Breast epithelium (tissue), 4 donors: ENCODE data around the gene SNCA. TPM values are rescaled to one million over a fixed set of nuclear protein-coding genes. Genes with fewer than 3 reads are reported as not detected.

Experiments
- DNase-seq, 2 donors: peaks; one replicate each; pipeline ENCODE4 v3.0.0-alpha.2; 2019; ENCODE audit warnings: low spot score in 2 of 2
- H3K27ac ChIP-seq, 2 donors: fragments of 200-600 bp; sonication (generic) in 1 of 2; one replicate each; pipeline ENCODE4 v1.5.1; 2016 to 2019; ENCODE audit warnings: mild to moderate bottlenecking in 1 of 2
- H3K27me3 ChIP-seq, 2 donors: fragments of 200-600 bp; sonication (generic) in 1 of 2; one replicate each; pipeline versions ENCODE4 v1.5.1 to v1.6.0; 2017 to 2019; ENCODE audit warnings: control low read depth in 1 of 2, mild to moderate bottlenecking in 1 of 2
- H3K36me3 ChIP-seq: fragments of 200-600 bp; one replicate; pipeline ENCODE4 v1.5.1; 2019
- H3K4me1 ChIP-seq, 2 donors: fragments of 200-600 bp; sonication (generic); one replicate each; pipeline ENCODE4 v1.5.1; 2016 to 2019; ENCODE audit warnings: control low read depth in 1 of 2
- H3K4me3 ChIP-seq, 3 donors: fragments of 200-600 bp; sonication (generic); 1 replicate in 2 of 3; 2 replicates in 1 of 3; pipeline ENCODE4 v1.5.1; 2016 to 2019; ENCODE audit warnings: mild to moderate bottlenecking in 3 of 3, moderate library complexity in 2 of 3
- H3K9me3 ChIP-seq, 2 donors: fragments of 200-600 bp; sonication (generic) in 1 of 2; one replicate each; pipeline ENCODE4 v1.5.1; 2016 to 2019; ENCODE audit warnings: control low read depth in 1 of 2
- POLR2A ChIP-seq: fragments of 450-650 bp; IDR thresholded peaks from one replicate; pipeline ENCODE4 v1.6.1; 2016; ENCODE audit warnings: antibody characterized with exemption, mild to moderate bottlenecking, moderate library complexity
- POLR2AphosphoS5 ChIP-seq, 3 donors: sonication (generic); formaldehyde crosslinking; IDR thresholded peaks; one replicate each; pipeline ENCODE4 v1.6.1; 2017; ENCODE audit warnings: antibody characterized with exemption in 3 of 3
- intact Hi-C: fragments of 100-400 bp; cut with DNase I; formaldehyde crosslinking; loops from one replicate; pipeline ENCODE4 v1.15.1; 2023; ENCODE audit warnings: low total_unique reads
- total RNA-seq, 3 donors: library from RNA; depleted of rRNA; stranded (reverse); fragments of >200 nt; gene quantifications; one replicate each; pipeline ENCODE4 v1.1.0, GENCODE V29; 2016
- TF ChIP-seq, protein P1 (sequence below), 3 donors: fragments of 450-650 bp; IDR thresholded peaks; one replicate each; pipeline ENCODE4 v1.5.1; 2016 to 2017; ENCODE audit warnings: antibody characterized with exemption in 3 of 3, mild to moderate bottlenecking in 3 of 3, moderate library complexity in 3 of 3

Gene SNCA
- total RNA-seq, 3 donors from 2014 or later, result 12.7 to 15.7 (median 15.4) TPM

DNA sequence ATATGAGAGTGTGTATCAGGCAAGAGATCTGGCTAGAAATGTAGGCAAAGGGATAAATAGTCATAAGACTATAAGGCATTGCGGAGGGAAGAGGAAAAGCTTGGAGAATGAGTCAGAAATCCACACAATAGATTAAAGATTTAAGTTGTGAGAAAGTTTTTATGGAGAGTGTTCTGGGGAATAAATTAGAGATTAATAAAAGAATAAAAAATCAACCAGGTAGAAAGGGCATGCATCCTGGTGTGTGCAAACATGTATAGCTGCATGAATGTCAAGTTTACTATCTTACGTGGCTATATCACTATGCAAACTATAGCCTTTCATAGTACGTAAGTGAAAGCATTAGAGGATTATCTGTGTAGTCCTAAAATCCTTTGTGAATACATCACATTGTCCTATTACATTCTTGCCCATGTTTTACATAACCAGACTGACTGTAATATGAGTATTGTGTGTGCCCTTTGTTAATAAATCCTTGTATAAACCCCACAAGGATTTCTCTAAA lies 36.9 kb downstream of the SNCA start:
- intact Hi-C loops, result no loop called here
- Histone ChIP-seq H3K9me3 (no peaks in the 10 kb centered on the region), H3K4me3 (no peak overlapping the region), H3K36me3 (no peaks in the 10 kb centered on the region), H3K4me1 (no peaks in the 10 kb centered on the region), H3K27me3 (no peaks in the 10 kb centered on the region), H3K27ac (no peak overlapping the region)
- TF ChIP-seq POLR2AphosphoS5 (IDR thresholded peaks at IDR 0.05) (no peak), POLR2A (no peak)
- TF ChIP-seq, protein P1, sequence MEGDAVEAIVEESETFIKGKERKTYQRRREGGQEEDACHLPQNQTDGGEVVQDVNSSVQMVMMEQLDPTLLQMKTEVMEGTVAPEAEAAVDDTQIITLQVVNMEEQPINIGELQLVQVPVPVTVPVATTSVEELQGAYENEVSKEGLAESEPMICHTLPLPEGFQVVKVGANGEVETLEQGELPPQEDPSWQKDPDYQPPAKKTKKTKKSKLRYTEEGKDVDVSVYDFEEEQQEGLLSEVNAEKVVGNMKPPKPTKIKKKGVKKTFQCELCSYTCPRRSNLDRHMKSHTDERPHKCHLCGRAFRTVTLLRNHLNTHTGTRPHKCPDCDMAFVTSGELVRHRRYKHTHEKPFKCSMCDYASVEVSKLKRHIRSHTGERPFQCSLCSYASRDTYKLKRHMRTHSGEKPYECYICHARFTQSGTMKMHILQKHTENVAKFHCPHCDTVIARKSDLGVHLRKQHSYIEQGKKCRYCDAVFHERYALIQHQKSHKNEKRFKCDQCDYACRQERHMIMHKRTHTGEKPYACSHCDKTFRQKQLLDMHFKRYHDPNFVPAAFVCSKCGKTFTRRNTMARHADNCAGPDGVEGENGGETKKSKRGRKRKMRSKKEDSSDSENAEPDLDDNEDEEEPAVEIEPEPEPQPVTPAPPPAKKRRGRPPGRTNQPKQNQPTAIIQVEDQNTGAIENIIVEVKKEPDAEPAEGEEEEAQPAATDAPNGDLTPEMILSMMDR (IDR thresholded peaks at IDR 0.05), result no peak
- DNase-seq, result no peak

DNA sequence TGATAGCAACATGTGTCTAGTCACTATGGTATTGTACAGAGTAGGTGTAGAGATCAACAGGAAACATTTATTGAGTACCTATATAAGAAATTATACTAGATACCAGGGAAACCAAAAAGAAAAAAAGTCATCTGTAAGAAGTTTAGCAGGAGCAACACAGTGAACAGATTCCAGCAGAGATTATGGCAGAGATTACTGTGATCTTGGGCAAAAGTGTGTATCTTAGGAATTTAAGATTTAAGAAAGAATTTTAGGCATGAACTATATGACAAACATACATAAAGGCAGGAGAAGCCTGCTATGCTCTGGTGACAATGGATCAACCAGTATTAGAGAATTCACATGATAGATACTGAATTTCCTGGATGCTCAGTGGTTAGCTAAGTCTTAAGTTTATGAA lies 37.9 kb downstream of the SNCA start:
- no peak for TF ChIP-seq POLR2AphosphoS5 (IDR thresholded peaks at IDR 0.05)
- TF ChIP-seq, protein P1 (IDR thresholded peaks at IDR 0.05), result no peak
- no peak for TF ChIP-seq POLR2A
- H3K36me3 ChIP-seq, result no peaks in the 10 kb centered on the region
- H3K9me3 ChIP-seq, result no peaks in the 10 kb centered on the region
- H3K27me3 ChIP-seq, result no peaks in the 10 kb centered on the region
- H3K4me1 ChIP-seq, result no peaks in the 10 kb centered on the region
- intact Hi-C loops, result no loop called here
- no peak for DNase-seq
- no peak overlapping the region for H3K27ac ChIP-seq
- no peak overlapping the region for H3K4me3 ChIP-seq

DNA sequence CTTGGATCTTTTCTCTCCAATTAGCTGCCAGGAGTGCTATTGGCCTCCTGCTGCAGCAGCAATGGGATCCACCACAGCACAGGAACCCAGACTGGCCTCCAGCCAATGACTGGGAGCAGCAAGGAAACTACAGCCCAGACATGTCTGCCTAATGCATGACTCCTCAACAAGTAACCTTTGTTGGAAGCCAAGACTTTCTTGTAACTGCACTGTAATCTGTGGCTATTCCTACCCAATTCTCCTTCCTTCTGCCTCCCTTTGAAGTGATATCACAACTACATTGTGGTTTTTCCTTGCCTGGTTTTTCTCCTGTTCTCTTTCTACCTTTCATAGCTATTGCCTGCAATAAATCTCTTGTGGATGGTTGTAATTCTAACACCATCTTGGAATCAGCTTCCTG lies 39.8 kb downstream of the SNCA start:
- H3K4me3 ChIP-seq, result no peak overlapping the region
- TF ChIP-seq POLR2AphosphoS5 (IDR thresholded peaks at IDR 0.05) (no peak), POLR2A (no peak)
- TF ChIP-seq, protein P1 (IDR thresholded peaks at IDR 0.05), result no peak
- no peaks in the 10 kb centered on the region for H3K4me1 ChIP-seq
- no peak overlapping the region for H3K27ac ChIP-seq
- H3K27me3 ChIP-seq, result no peaks in the 10 kb centered on the region
- DNase-seq, result no peak
- H3K9me3 ChIP-seq, result no peaks in the 10 kb centered on the region
- intact Hi-C loops, result no loop called here
- no peaks in the 10 kb centered on the region for H3K36me3 ChIP-seq

DNA sequence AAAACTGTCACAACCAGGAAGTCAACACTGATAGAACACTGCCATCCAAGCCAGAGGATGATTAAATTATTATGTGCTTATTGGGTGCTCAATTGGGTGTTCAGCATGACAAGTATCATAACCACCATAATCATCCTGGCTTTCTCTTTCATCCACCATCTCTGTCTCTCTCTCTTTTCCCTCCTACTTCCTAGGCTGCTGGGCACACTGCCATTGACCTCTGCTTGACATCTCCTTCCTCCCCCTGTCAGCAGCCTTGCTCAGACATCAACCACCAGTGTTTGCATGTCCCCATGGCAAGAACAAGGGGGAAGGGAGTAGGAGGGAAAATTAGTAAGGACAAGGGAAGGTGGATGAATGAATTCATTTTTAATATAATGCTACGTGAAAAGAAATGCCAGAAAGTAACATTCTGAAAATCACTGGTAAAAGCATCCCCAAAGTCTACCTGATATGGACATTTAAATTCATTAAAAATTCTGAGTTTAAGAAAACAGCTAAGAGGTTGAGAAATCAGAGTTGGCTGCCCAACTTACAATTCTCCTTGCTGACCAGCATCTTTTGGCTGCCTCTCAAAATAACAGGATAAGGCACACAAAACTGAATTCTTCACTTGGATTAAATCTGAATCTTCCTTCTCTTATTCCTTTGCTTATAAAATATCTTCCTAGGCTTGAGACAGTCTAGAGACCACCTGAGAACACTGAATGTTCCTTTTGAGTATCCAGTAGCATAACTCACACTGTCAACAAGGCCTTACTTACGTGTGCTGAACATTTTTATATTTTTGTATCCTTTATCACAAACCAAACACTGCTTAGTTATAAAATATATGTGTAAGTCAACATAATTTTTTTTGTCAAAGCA lies 48.5 kb downstream of the SNCA start:
- no peaks in the 10 kb centered on the region for H3K36me3 ChIP-seq
- DNase-seq, result no peak
- intact Hi-C loops, result no loop called here
- no peak overlapping the region for H3K27ac ChIP-seq
- TF ChIP-seq POLR2A, result no peak
- TF ChIP-seq, protein P1 (IDR thresholded peaks at IDR 0.05), result no peak
- no peak for TF ChIP-seq POLR2AphosphoS5 (IDR thresholded peaks at IDR 0.05)
- H3K27me3 ChIP-seq, result no peaks in the 10 kb centered on the region
- H3K4me3 ChIP-seq, result no peak overlapping the region
- no peaks in the 10 kb centered on the region for H3K9me3 ChIP-seq
- H3K4me1 ChIP-seq, result no peaks in the 10 kb centered on the region

DNA sequence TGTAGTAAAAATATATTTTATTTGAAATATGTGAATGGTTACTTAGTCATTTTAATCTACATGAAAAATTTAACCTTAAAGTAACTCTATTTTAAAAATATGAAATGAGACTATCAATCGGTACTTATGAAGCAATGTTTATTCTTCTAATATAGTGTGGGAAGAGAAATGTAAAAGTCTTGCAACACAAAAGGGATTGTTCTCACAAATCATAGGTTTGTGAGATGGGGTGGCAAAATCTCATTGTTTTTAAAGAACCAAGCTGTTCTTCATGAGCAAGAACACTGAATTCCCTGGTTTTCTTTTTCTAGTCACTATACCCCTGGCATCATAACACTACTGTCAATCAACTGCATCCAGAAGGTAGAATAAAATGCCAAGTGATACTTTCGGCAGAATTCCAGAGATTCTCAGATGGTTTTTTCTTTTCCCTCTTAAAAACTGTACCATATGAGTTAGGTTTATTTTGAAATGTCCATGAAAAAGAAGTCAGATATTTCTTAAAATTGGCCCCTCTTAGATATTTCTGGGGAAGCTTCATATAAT lies 52.2 kb downstream of the SNCA start:
- H3K9me3 ChIP-seq, result peaks cover 0 to under 1% of the 10 kb centered on the region in 2 donors
- no peaks in the 10 kb centered on the region for H3K4me1 ChIP-seq
- no peak overlapping the region for H3K27ac ChIP-seq
- H3K4me3 ChIP-seq, result no peak overlapping the region
- intact Hi-C loops, result no loop called here
- no peaks in the 10 kb centered on the region for H3K27me3 ChIP-seq
- no peak for DNase-seq
- H3K36me3 ChIP-seq, result no peaks in the 10 kb centered on the region
- TF ChIP-seq POLR2A (no peak), POLR2AphosphoS5 (IDR thresholded peaks at IDR 0.05) (no peak)
- TF ChIP-seq, protein P1 (IDR thresholded peaks at IDR 0.05), result no peak
